ENCODE measurements around the gene RALGAPB.

DNA sequence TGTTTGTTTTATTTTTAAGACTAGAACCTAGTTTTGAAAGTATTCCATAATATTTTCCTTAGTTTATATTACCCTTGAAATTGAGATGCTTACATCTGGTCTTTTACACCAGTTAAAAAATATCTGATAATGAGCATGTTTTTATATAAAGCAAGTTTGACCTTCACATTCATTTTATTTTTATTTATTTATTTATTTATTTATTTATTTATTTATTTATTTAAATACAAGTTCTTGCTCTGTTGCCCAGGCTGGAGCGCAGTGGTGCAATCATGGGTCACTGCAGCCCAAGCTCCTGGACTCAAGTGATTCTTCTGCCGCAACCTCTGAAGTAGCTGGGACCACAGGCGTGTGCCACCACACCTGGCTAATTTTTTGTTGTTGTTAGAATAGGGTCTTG is 55.5 kb downstream of the RALGAPB start:
- TF ChIP-seq GATA2 (IDR thresholded peaks at IDR 0.05; ENCODE audit: low read depth, low read length): no peak
- no peak for TF ChIP-seq GATA3 (IDR thresholded peaks at IDR 0.05; ENCODE audit: low read depth, low read length)
